HG02870 (cell line): ENCODE results near the gene CTLA4.

ENCODE experiments used
- ATAC-seq: cut with Tn5 transposase; IDR thresholded peaks from one replicate; pipeline ENCODE4 v1.9.1; 2021; ENCODE audit warnings: mild to moderate bottlenecking, moderate library complexity; ENCODE audit not compliant: unreplicated experiment

The CTLA4 gene

GRCh38 chr2:203867561-203868200, at the start of gene CTLA4:
TSS of gene CTLA4 (plus strand) at chr2:203867771. CDS start at chr2:203867943, 172 bp downstream.
- ATAC-seq, result no peak

GRCh38 chr2:203818656-203819055, 48.9 kb upstream of the CTLA4 start:
- no peak for ATAC-seq

- no peak for ATAC-seq
Observed at GRCh38 chr2:203819434-203820133, 48.0 kb upstream of the CTLA4 start.

GRCh38 chr2:203820969-203821368, 46.6 kb upstream of the CTLA4 start:
- peak; percentile 78 for ATAC-seq

- no peak for ATAC-seq
Observed at GRCh38 chr2:203822240-203822639, 45.3 kb upstream of the CTLA4 start.

GRCh38 chr2:203823173-203823572, 44.4 kb upstream of the CTLA4 start:
- no peak for ATAC-seq

- ATAC-seq, result no peak
Observed at GRCh38 chr2:203824057-203824456, 43.5 kb upstream of the CTLA4 start.

- ATAC-seq, result no peak
Observed at GRCh38 chr2:203824603-203825002, 43.0 kb upstream of the CTLA4 start.

GRCh38 chr2:203826704-203827103, 40.9 kb upstream of the CTLA4 start:
- ATAC-seq, result no peak

- no peak for ATAC-seq
Observed at GRCh38 chr2:203830304-203831055, 37.1 kb upstream of the CTLA4 start.

GRCh38 chr2:203835420-203835819, 32.2 kb upstream of the CTLA4 start:
- ATAC-seq, result no peak

GRCh38 chr2:203835892-203836800, 31.4 kb upstream of the CTLA4 start:
- no peak for ATAC-seq

GRCh38 chr2:203840655-203841205, 26.8 kb upstream of the CTLA4 start:
- ATAC-seq, result no peak

- ATAC-seq, result no peak
Observed at GRCh38 chr2:203841654-203842053, 25.9 kb upstream of the CTLA4 start.

GRCh38 chr2:203842373-203842772, 25.2 kb upstream of the CTLA4 start:
- ATAC-seq, result no peak

- no peak for ATAC-seq
Observed at GRCh38 chr2:203846490-203847105, 21.0 kb upstream of the CTLA4 start.

GRCh38 chr2:203849010-203849409, 18.6 kb upstream of the CTLA4 start:
- ATAC-seq, result no peak

- no peak for ATAC-seq
Observed at GRCh38 chr2:203852760-203853159, 14.8 kb upstream of the CTLA4 start.

- ATAC-seq, result no peak
Observed at GRCh38 chr2:203853271-203853670, 14.3 kb upstream of the CTLA4 start.

- ATAC-seq, result no peak
Observed at GRCh38 chr2:203853722-203854121, 13.8 kb upstream of the CTLA4 start.
